K562 (cell line): ENCODE measurements around the gene MTHFSD. TPM values are rescaled to one million over a fixed set of nuclear protein-coding genes. Genes with fewer than 3 reads are reported as not detected.

ENCODE experiments used
- ATAC-seq: fragments of 200-7000 bp; cut with Tn5 transposase; 3 replicates; pipeline ENCODE4 v1.9.1; 2020; ENCODE audit warnings: moderate library complexity
- BruUV-seq: library from RNA; stranded (reverse); fragments of 400-500 nt; replicated peaks from 2 replicates; lab custom pipeline; 2021; lab: Mats Ljungman, UMichigan
- CTCF ChIA-PET: fragments of 300-600 bp; formaldehyde crosslinking; extraction: SDS; loops from one replicate; lab custom pipeline; 2021; ENCODE audit warnings: low intra/inter-chr PET ratio; lab: Yijun Ruan, JAX
- POLR2A ChIA-PET: fragments of 300-600, 350-650 bp; sonication (Branson Sonifier 250); formaldehyde crosslinking; extraction: SDS; loops from one replicate; lab custom pipeline; 2021; ENCODE audit warnings: antibody characterized with exemption, inconsistent platforms; lab: Yijun Ruan, JAX
- DNase-seq, 4 experiments: peaks; one replicate each; pipeline versions ENCODE4 v3.0.0 to v3.0.0-alpha.2; 2011 to 2018; ENCODE audit warnings: low spot score in 3 of 4, mixed read lengths in 3 of 4; ENCODE audit errors: extremely low read depth in 1 of 4
- FAIRE-seq: peaks from 2 replicates; lab custom pipeline; 2011; peaks lifted over from hg19 to GRCh38; lab: Jason Lieb, UNC
- H2AFZ ChIP-seq: 2 replicates; pipeline ENCODE4 v1.6.0; 2011; ENCODE audit warnings: low read depth, low read length, control low read depth, inconsistent platforms
- H3K27ac ChIP-seq: fragments of 200-600 bp; 3 replicates; pipeline ENCODE4 v1.8.0; 2011; ENCODE audit warnings: low read depth, mild to moderate bottlenecking, control low read depth, inconsistent platforms, low read length, moderate library complexity, mixed read lengths; ENCODE audit errors: extremely low read depth
- H3K27me3 ChIP-seq, 2 experiments: fragments of 300-600 bp in 1 of 2; 2 replicates in 1 of 2; 3 replicates in 1 of 2; pipeline versions ENCODE4 v1.6.0 to v1.8.0; 2011; ENCODE audit warnings: inconsistent platforms in 2 of 2, low read length in 2 of 2, mild to moderate bottlenecking in 1 of 2, mixed read lengths in 1 of 2, moderate library complexity in 1 of 2; ENCODE audit not compliant: control insufficient read depth in 2 of 2, insufficient read depth in 2 of 2
- H3K36me3 ChIP-seq: fragments of 300-600 bp; 3 replicates; pipeline ENCODE4 v1.8.0; 2011; ENCODE audit warnings: mild to moderate bottlenecking, low read length, inconsistent platforms; ENCODE audit not compliant: control insufficient read depth, insufficient read depth
- H3K4me1 ChIP-seq, 2 experiments: fragments of 200-600 bp in 1 of 2; replicated peaks in 1 of 2; 2 replicates in 1 of 2; 3 replicates in 1 of 2; pipeline versions ENCODE4 v1.5.1 to v1.8.0; 2011; ENCODE audit warnings: inconsistent platforms in 2 of 2, low read length in 2 of 2, mild to moderate bottlenecking in 1 of 2, mixed read lengths in 1 of 2, moderate library complexity in 1 of 2; ENCODE audit not compliant: control insufficient read depth in 2 of 2, insufficient read depth in 2 of 2
- H3K4me2 ChIP-seq: 2 replicates; pipeline ENCODE4 v1.6.1; 2011; ENCODE audit warnings: low read length, control low read depth, inconsistent platforms, mixed read lengths; ENCODE audit not compliant: insufficient read depth
- H3K4me3 ChIP-seq: fragments of 200-600 bp; sonication (generic), shearing (Covaris generic); 2 replicates; pipeline ENCODE4 v1.5.1; 2016; ENCODE audit warnings: control low read depth, inconsistent platforms
- H3K79me2 ChIP-seq: fragments of 200-600 bp; 3 replicates; pipeline ENCODE4 v1.8.0; 2011; ENCODE audit warnings: low read length, inconsistent platforms; ENCODE audit not compliant: control insufficient read depth, insufficient read depth
- H3K9ac ChIP-seq, 2 experiments: 2 replicates each; pipeline versions ENCODE4 v1.6.0 to v1.6.1; 2011; ENCODE audit warnings: low read depth in 2 of 2, low read length in 2 of 2, control low read depth in 1 of 2, inconsistent platforms in 1 of 2, mild to moderate bottlenecking in 1 of 2, mixed read lengths in 1 of 2; ENCODE audit not compliant: insufficient read depth in 1 of 2
- H3K9me1 ChIP-seq: one replicate; pipeline ENCODE4 v1.6.0; 2011; ENCODE audit warnings: inconsistent platforms, mild to moderate bottlenecking, low read length, moderate library complexity; ENCODE audit not compliant: control insufficient read depth, insufficient read depth
- H3K9me3 ChIP-seq: replicated peaks from 2 replicates; pipeline ENCODE4 v1.5.1; 2011; ENCODE audit warnings: low read depth, low read length, inconsistent platforms; ENCODE audit not compliant: control insufficient read depth, insufficient read depth
- H4K20me1 ChIP-seq: replicated peaks from 2 replicates; pipeline ENCODE4 v1.6.1; 2011; ENCODE audit warnings: low read length, inconsistent platforms, mixed read lengths; ENCODE audit not compliant: control insufficient read depth, insufficient read depth
- ARID3B ChIP-seq: fragments of 250-450 bp; sonication (Bioruptor Pico); IDR thresholded peaks from 2 replicates; pipeline ENCODE4 v1.4.0; 2020; ENCODE audit warnings: borderline replicate concordance
- DLX4 ChIP-seq: fragments of 250-450 bp; sonication (Bioruptor Pico); IDR thresholded peaks from 2 replicates; pipeline ENCODE4 v1.6.1; 2021; ENCODE audit warnings: mild to moderate bottlenecking
- HDAC3 ChIP-seq: fragments of 450-650 bp; IDR thresholded peaks from 2 replicates; pipeline ENCODE4 v1.6.1; 2018; ENCODE audit warnings: borderline replicate concordance, mild to moderate bottlenecking, moderate library complexity; ENCODE audit not compliant: partially characterized antibody
- HNRNPK ChIP-seq: fragments of 200-400 bp; formaldehyde crosslinking; IDR thresholded peaks from one replicate; pipeline ENCODE4 v1.6.1; 2018; ENCODE audit warnings: mild to moderate bottlenecking, low read depth, low read length; ENCODE audit not compliant: poor library complexity, severe bottlenecking
- KDM4B ChIP-seq, 2 experiments: fragments of 450-650 bp in 1 of 2; sonication (generic) in 1 of 2; IDR thresholded peaks; 2 replicates each; pipeline ENCODE4 v1.6.1; 2016 to 2017; ENCODE audit warnings: borderline replicate concordance in 2 of 2, antibody characterized with exemption in 1 of 2, low read depth in 1 of 2, mild to moderate bottlenecking in 1 of 2
- RBM39 ChIP-seq: fragments of 200-400 bp; formaldehyde crosslinking; optimal IDR thresholded peaks from 2 replicates; pipeline ENCODE3; 2018; ENCODE audit warnings: low read depth, low read length
- RERE ChIP-seq: sonication (generic); formaldehyde crosslinking; IDR thresholded peaks from 2 replicates; pipeline ENCODE4 v1.8.0; 2023; ENCODE audit warnings: missing genetic modification reagents, mild to moderate bottlenecking, borderline replicate concordance
- SIX5 ChIP-seq, 2 experiments: IDR thresholded peaks; 2 replicates each; pipeline ENCODE4 v1.6.1; 2011; ENCODE audit warnings: low read length in 2 of 2, borderline replicate concordance in 1 of 2, low read depth in 1 of 2, mild to moderate bottlenecking in 1 of 2, moderate library complexity in 1 of 2; ENCODE audit not compliant: insufficient read depth in 1 of 2
- SOX6 ChIP-seq: fragments of 450-650 bp; IDR thresholded peaks from 2 replicates; pipeline ENCODE4 v1.6.1; 2014; ENCODE audit warnings: mild to moderate bottlenecking
- ZNF764 ChIP-seq: fragments of 250-450 bp; sonication (Bioruptor Pico); IDR thresholded peaks from 2 replicates; pipeline ENCODE4 v1.4.0; 2020; ENCODE audit warnings: low read depth, mild to moderate bottlenecking, moderate library complexity
- WGBS: fragments of 100-300 bp; shearing (Covaris generic); methylation state at CpG from one replicate; pipeline ENCODE4 v1.1.6; 2016; ENCODE audit warnings: low coverage, mixed read lengths; ENCODE audit not compliant: insufficient coverage; ENCODE audit errors: missing lambda C conversion rate; 5-methylcytosine and 5-hydroxymethylcytosine counted together
- in situ Hi-C: fragments of 300-500 bp; cut with MboI; formaldehyde crosslinking; loops from 4 replicates; pipeline ENCODE4 v1.15.0; 2018; ENCODE audit warnings: inconsistent platforms, mixed read lengths
- intact Hi-C: fragments of 100-400 bp; cut with micrococcal nuclease; formaldehyde crosslinking; loops from 2 replicates; pipeline ENCODE4 v1.14.2; 2022
- polyA plus RNA-seq, 8 experiments: library from polyadenylated mRNA; depleted of rRNA in 4 of 8; stranded (reverse) in 5 of 8; unstranded in 3 of 8; fragments of >200 nt; fragmentation: Nextera tagmentation in 2 of 8; fragmentation: Illumina TruSeq in 1 of 8; extraction: Ambion mirVana in 2 of 8; extraction: Trizol in 1 of 8; gene quantifications; 2 replicates each; pipeline versions ENCODE4 v1.2.1 to v1.2.3, GENCODE V29; 2011 to 2014; ENCODE audit warnings: inconsistent platforms in 1 of 8, missing spikeins in 1 of 8
- total RNA-seq, 7 experiments: library from RNA; depleted of rRNA in 6 of 7; stranded (reverse); fragments of >200 nt in 6 of 7; fragmentation: Illumina TruSeq in 2 of 7; extraction: Trizol in 2 of 7; gene quantifications; 2 replicates each; pipeline versions ENCODE4 v1.2.1 to v1.2.3, GENCODE V29; 2011 to 2021; ENCODE audit warnings: low replicate concordance in 1 of 7

Gene MTHFSD
- total and polyA plus RNA-seq, 9 of the 15 experiments (the other 6 are each of a cell fraction or from before 2014, with no cell fraction given), result 3.2 to 20.2 (median 12.0) TPM

- no peak for TF ChIP-seq RBM39
- TF ChIP-seq, all 486 proteins: peak for 8
Measured at GRCh38 chr16:86519649-86520316, 35.3 kb downstream of the MTHFSD start (continued).

GRCh38 chr16:86519007-86519648 lies 35.9 kb downstream of the MTHFSD start:
- no peak overlapping the region for H3K27ac ChIP-seq
- H3K9ac ChIP-seq, result no peak overlapping the region
- BruUV-seq, result no TSS peak
- H3K4me1 ChIP-seq, result peaks cover 0 to 11% of the 10 kb centered on the region in 2 experiments; a peak in 3 of 5 replicates
- H3K4me2 ChIP-seq, result no peak overlapping the region
- H2AFZ ChIP-seq, result no peak overlapping the region
- CTCF ChIA-PET, result interaction anchor here (0.6 to 2.4 kb wide), 6 partner anchors 22 to 698 kb away, joined by 3 to 14 read pairs (median 8); no protein-coding TSS in a partner anchor
- no peak overlapping the region for H3K4me3 ChIP-seq
- H3K79me2 ChIP-seq, result no peaks in the 10 kb centered on the region
- DNase-seq (no peak), FAIRE-seq (no peak), ATAC-seq (no peak)
- no peaks in the 10 kb centered on the region for H3K36me3 ChIP-seq
- POLR2A ChIA-PET, result interaction anchor here (0.5 to 1.5 kb wide), 3 partner anchors 17 to 671 kb away, joined by 3 to 4 read pairs (median 3); no protein-coding TSS in a partner anchor
- WGBS, result 4% methylated on average over 16 of the region's 16 CpGs
- in situ Hi-C loops, result loop anchor here (5.0 to 10.0 kb wide), 4 partner anchors 177 to 694 kb away; no protein-coding TSS in a partner anchor
- H3K9me1 ChIP-seq, result no peaks in the 10 kb centered on the region
- no peaks in the 10 kb centered on the region for H3K9me3 ChIP-seq
- intact Hi-C loops, result loop anchor here (5.0 to 10.0 kb wide), 2 partner anchors 474 to 697 kb away; no protein-coding TSS in a partner anchor
- H3K27me3 ChIP-seq, result peaks cover 44 to 86% of the 10 kb centered on the region in 2 experiments
- peaks cover 12% of the 10 kb centered on the region for H4K20me1 ChIP-seq
- TF ChIP-seq ZNF764 (CRISPR knock-in tag) (no peak), DLX4 (CRISPR knock-in tag) (no peak), HNRNPK (no peak), HDAC3 (no peak), RERE (CRISPR knock-in tag) (no peak), KDM4B (IDR thresholded peaks at IDR 0.05; ENCODE audit: borderline replicate concordance in 2 of 2, low read depth in 1 of 2) (no peak), SOX6 (no peak), SIX5 (IDR thresholded peaks at IDR 0.05; ENCODE audit: borderline replicate concordance in 1 of 2, insufficient read depth in 1 of 2, low read depth in 1 of 2, low read length in 2 of 2) (no peak), ARID3B (CRISPR knock-in tag) (no peak)
